ENCODE data around the gene ATXN2L.
"Not testable (repeated sequence)": the region's sequence is repeated elsewhere in the genome, so short reads cannot be mapped to it uniquely, and the experiment has no call there.

ATXN2L gene

DNA sequence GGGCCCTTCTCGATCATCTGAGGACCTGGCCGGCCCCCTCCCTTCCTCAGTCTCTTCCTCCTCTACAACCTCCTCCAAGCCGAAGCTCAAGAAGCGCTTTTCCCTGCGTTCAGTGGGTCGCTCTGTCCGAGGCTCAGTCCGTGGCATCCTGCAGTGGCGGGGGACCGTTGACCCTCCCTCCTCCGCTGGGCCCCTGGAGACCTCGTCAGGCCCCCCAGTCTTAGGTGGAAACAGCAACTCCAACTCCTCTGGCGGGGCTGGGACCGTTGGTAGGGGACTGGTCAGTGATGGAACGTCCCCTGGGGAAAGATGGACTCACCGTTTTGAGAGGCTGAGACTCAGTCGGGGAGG, 43.6 kb downstream of the ATXN2L start:
- H3K36me3 ChIP-seq (ENCODE audit: control insufficient read depth, low read length): peaks cover 36% of the 10 kb centered on the region

DNA sequence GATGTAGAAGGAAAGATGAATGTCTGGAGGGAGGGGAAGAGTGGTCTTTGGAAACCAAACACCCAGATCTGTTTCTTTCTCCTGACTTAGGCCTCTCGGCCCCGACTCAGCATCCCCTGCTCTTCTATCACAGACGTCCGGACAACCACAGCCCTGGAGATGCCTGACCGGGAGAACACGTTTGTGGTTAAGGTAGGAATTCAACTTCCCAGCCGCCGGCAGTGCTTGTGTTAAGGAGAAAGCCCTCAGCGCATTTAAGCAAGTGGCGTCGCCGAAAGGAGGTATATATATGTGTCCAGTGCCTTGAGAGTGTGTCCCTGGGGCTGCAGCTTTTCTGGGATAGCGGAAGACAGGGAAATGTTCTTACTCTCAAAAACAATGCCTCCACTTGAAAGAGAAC, 44.4 kb downstream of the ATXN2L start:
- no peaks in the 10 kb centered on the region for H3K27me3 ChIP-seq (ENCODE audit: control insufficient read depth, low read length)
- H4K20me1 ChIP-seq (ENCODE audit: control insufficient read depth, insufficient read depth, low read depth, low read length): no peaks in the 10 kb centered on the region
- TF ChIP-seq, protein P1, sequence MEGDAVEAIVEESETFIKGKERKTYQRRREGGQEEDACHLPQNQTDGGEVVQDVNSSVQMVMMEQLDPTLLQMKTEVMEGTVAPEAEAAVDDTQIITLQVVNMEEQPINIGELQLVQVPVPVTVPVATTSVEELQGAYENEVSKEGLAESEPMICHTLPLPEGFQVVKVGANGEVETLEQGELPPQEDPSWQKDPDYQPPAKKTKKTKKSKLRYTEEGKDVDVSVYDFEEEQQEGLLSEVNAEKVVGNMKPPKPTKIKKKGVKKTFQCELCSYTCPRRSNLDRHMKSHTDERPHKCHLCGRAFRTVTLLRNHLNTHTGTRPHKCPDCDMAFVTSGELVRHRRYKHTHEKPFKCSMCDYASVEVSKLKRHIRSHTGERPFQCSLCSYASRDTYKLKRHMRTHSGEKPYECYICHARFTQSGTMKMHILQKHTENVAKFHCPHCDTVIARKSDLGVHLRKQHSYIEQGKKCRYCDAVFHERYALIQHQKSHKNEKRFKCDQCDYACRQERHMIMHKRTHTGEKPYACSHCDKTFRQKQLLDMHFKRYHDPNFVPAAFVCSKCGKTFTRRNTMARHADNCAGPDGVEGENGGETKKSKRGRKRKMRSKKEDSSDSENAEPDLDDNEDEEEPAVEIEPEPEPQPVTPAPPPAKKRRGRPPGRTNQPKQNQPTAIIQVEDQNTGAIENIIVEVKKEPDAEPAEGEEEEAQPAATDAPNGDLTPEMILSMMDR (IDR thresholded peaks at IDR 0.05; ENCODE audit: low read depth, low read length, poor library complexity, severe bottlenecking): no peak
- TF ChIP-seq EZH2phosphoT487 (IDR thresholded peaks at IDR 0.05; ENCODE audit: borderline replicate concordance, low read length): no peak
- peaks cover 49% of the 10 kb centered on the region for H3K79me2 ChIP-seq (ENCODE audit: control insufficient read depth, low read length)
- no peaks in the 10 kb centered on the region for H3K9me3 ChIP-seq (ENCODE audit: control insufficient read depth, insufficient read depth, low read length)
- no peaks in the 10 kb centered on the region for H3K9me2 ChIP-seq (replicated peaks; ENCODE audit: control insufficient read depth, low read length)
- H3K36me3 ChIP-seq (ENCODE audit: control insufficient read depth, low read length): peaks cover 40% of the 10 kb centered on the region
- H3K4me2 ChIP-seq (ENCODE audit: low read length): no peak overlapping the region
- peaks cover 19% of the 10 kb centered on the region for H3K4me1 ChIP-seq (ENCODE audit: control insufficient read depth, low read length)
- H3K27ac ChIP-seq (ENCODE audit: low read depth, low read length): no peak overlapping the region
- no peaks in the 10 kb centered on the region for H3F3A ChIP-seq (ENCODE audit: control insufficient read depth, insufficient read depth)
- H3K4me3 ChIP-seq (ENCODE audit: low read length): no peak overlapping the region

More for the DNA sequence above, 43.6 kb downstream of the ATXN2L start:
- Histone ChIP-seq H3K79me2 (ENCODE audit: control insufficient read depth, low read length) (peaks cover 56% of the 10 kb centered on the region), H3K27ac (ENCODE audit: low read depth, low read length) (no peak overlapping the region), H3K9me3 (ENCODE audit: control insufficient read depth, insufficient read depth, low read length) (no peaks in the 10 kb centered on the region), H3K9me2 (replicated peaks; ENCODE audit: control insufficient read depth, low read length) (no peaks in the 10 kb centered on the region), H3F3A (ENCODE audit: control insufficient read depth, insufficient read depth) (peaks cover 2% of the 10 kb centered on the region; the same call in 1 of the 2 replicates), H3K4me3 (ENCODE audit: low read length) (no peak overlapping the region), H3K4me2 (ENCODE audit: low read length) (no peak overlapping the region), H3K4me1 (ENCODE audit: control insufficient read depth, low read length) (peaks cover 24% of the 10 kb centered on the region), H3K27me3 (ENCODE audit: control insufficient read depth, low read length) (no peaks in the 10 kb centered on the region), H4K20me1 (ENCODE audit: control insufficient read depth, insufficient read depth, low read depth, low read length) (no peaks in the 10 kb centered on the region)
- no peak for TF ChIP-seq EZH2phosphoT487 (IDR thresholded peaks at IDR 0.05; ENCODE audit: borderline replicate concordance, low read length)
- TF ChIP-seq, protein P1 (IDR thresholded peaks at IDR 0.05; ENCODE audit: low read depth, low read length, poor library complexity, severe bottlenecking): no peak

DNA sequence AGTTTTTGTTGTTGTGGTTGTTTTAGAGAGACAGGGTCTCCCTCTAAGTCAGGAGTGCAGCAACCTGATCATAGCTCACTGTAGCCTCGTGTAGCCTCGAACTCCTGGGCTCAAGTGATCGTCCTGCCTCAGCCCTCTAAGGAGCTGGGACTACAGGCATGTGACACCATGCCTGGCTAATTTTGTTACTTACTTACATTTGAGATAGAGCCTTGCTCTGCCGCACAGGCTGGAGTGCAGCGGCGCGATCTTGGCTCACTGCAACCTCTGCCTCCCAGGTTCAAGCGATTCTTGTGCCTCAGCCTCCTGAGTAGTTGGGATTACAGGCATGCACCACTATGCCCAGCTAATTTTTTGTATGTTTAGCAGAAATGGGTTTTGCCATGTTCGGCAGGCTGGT, 44.8 kb downstream of the ATXN2L start:
- H3K36me3 ChIP-seq (ENCODE audit: control insufficient read depth, low read length): peaks cover 43% of the 10 kb centered on the region
- H3K4me1 ChIP-seq (ENCODE audit: control insufficient read depth, low read length): peaks cover 15% of the 10 kb centered on the region
- H3K9me3 ChIP-seq (ENCODE audit: control insufficient read depth, insufficient read depth, low read length); H3K27me3 ChIP-seq (ENCODE audit: control insufficient read depth, low read length); H3F3A ChIP-seq (ENCODE audit: control insufficient read depth, insufficient read depth); H3K4me3 ChIP-seq (ENCODE audit: low read length); H3K9me2 ChIP-seq (replicated peaks; ENCODE audit: control insufficient read depth, low read length); H3K4me2 ChIP-seq (ENCODE audit: low read length); H4K20me1 ChIP-seq (ENCODE audit: control insufficient read depth, insufficient read depth, low read depth, low read length); H3K27ac ChIP-seq (ENCODE audit: low read depth, low read length): not testable (repeated sequence)
- H3K79me2 ChIP-seq (ENCODE audit: control insufficient read depth, low read length): peaks cover 45% of the 10 kb centered on the region

DNA sequence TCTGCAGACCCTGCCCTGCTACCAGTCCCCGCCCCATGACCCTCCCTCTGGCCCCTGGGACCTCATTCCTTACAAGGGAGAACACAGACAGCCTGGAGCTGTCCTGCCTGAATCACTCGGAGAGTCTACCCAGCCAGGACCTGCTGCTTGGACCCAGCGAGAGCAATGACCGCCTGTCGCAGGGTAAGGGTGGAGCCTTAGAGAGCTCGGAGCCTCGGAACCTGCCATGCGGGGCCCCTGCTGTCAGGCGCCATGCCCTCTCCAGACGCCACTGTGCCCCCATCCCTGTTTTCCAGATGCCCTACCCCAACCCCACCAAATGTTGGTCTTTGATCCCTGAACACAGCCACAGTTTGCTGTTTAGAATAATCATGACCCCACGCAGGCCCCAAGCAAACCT, 46.4 kb downstream of the ATXN2L start:
- Histone ChIP-seq H3K9me2 (replicated peaks; ENCODE audit: control insufficient read depth, low read length) (no peaks in the 10 kb centered on the region), H4K20me1 (ENCODE audit: control insufficient read depth, insufficient read depth, low read depth, low read length) (no peaks in the 10 kb centered on the region), H3K4me2 (ENCODE audit: low read length) (no peak overlapping the region), H3F3A (ENCODE audit: control insufficient read depth, insufficient read depth) (no peaks in the 10 kb centered on the region), H3K79me2 (ENCODE audit: control insufficient read depth, low read length) (peaks cover 30% of the 10 kb centered on the region), H3K27me3 (ENCODE audit: control insufficient read depth, low read length) (no peaks in the 10 kb centered on the region), H3K9me3 (ENCODE audit: control insufficient read depth, insufficient read depth, low read length) (no peaks in the 10 kb centered on the region), H3K4me3 (ENCODE audit: low read length) (no peak overlapping the region), H3K27ac (ENCODE audit: low read depth, low read length) (no peak overlapping the region), H3K36me3 (ENCODE audit: control insufficient read depth, low read length) (peaks cover 52% of the 10 kb centered on the region), H3K4me1 (ENCODE audit: control insufficient read depth, low read length) (peaks cover 14% of the 10 kb centered on the region)
- TF ChIP-seq, protein P1 (IDR thresholded peaks at IDR 0.05; ENCODE audit: low read depth, low read length, poor library complexity, severe bottlenecking): no peak
- TF ChIP-seq EZH2phosphoT487 (IDR thresholded peaks at IDR 0.05; ENCODE audit: borderline replicate concordance, low read length): no peak

Measured in DOHH2 (cell line).